GM18502 (cell line): Measurements from ENCODE around the gene PRSS56.

ENCODE experiments used
- ATAC-seq: cut with Tn5 transposase; IDR thresholded peaks from one replicate; pipeline ENCODE4 v1.9.1; 2021; ENCODE audit warnings: mild to moderate bottlenecking; ENCODE audit not compliant: unreplicated experiment, poor library complexity

Gene PRSS56

DNA sequence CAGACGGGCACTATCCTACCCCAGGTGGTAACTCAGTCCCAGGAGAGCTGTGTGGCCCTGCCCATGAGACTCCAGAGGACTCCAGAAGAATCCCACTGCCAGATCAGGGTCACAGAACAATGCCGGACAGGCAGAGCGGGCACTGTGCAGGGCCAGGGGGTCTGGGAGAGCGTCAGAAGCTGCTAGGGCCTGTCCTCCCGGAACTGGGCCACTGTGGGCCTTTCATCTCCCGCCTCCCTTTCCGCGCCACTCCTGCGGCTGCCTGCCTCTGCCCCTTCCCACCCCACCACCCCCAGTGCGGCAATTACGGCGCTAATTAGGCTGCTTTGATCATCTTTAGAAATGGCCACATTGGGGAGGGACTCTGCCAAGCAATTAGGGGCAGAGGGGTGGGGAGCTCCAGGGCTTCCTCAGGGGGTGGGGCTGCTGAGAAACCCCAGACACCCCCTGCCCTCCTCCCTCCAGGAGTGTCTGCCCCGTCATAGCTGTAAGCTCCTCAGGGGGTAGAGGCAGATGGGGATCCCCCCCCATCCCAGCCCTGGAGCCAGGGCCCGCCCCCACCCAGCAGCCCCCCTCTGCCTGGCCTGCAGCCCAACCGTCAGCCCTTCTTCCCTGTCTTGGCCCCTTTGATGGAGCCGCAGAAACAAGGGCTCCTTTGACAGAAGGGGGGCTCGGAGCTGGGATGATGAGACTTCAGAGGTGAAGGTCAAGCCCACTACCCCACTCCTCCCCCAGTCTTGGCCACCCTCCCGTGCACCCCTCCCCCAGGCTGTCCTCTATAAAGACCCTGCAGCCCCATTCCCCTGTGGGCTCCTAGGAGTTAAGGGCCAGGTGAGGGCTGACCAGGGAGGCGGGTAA lies at the start of gene PRSS56:
TSS of gene PRSS56 (plus strand) at position 808 of the 858 bp plus-strand sequence. CDS start 211 bp downstream, outside the sequence.
- ATAC-seq, result no peak

DNA sequence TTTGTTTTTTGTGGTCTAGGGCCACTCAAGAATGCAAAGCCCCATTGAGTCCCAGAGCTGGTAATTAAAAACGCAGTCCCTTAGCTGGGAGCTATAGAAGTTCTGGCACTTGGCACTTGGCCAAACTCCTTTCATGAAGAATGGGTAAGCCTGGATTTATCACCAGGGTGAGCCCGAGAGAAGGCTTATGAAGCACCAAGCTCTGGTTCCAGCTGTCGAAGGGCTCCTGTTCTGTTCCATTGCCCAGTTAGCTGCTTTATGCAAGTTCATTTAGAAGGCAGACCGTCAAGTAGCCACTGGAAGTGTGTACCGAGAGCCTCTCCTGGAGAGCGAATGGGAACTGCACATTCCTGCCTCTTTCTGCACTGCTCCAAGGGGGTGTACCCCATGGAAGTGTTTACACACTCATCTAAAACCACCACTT lies 46.7 kb upstream of the PRSS56 start:
- ATAC-seq, result no peak

DNA sequence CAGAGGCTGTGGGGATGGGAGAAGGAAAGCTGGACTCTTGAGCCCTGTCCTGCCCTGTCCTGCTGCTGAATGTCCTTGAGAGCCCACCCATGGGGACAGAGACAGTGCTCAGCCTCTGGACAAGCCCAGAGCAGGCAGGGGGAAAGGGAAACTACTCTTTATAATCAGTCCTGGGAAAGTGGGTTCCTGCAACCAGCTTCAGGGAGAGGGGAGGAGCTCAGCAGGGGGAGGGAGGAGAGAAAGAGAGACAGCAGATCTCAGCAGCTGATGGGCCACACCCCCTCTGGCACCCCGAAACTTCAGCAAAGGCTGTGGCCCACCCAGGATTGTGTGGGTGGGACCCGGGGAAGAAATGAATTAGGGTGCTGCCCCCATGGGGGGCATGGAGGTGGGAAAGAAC lies 44.1 kb upstream of the PRSS56 start:
- ATAC-seq, result no peak

DNA sequence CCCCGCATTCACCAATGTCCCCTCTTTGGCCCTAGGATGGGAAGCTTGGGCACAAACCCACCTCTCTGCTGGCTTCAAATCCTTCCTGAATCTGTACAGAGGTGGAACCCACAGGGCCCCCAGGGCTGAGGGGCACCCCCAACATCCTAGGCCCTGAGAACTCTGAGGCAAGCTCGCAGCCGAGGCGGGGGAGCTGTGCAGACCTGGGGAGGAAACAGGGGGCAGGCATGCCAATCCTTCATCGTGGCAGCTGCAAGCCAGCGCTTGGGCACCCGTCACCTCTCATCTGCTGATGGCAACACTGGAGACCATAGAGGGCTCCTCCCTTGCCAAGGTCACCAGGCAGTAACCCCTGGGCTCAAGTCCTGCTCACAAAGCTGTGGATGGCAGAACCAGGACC lies 43.4 kb upstream of the PRSS56 start:
- ATAC-seq, result no peak

DNA sequence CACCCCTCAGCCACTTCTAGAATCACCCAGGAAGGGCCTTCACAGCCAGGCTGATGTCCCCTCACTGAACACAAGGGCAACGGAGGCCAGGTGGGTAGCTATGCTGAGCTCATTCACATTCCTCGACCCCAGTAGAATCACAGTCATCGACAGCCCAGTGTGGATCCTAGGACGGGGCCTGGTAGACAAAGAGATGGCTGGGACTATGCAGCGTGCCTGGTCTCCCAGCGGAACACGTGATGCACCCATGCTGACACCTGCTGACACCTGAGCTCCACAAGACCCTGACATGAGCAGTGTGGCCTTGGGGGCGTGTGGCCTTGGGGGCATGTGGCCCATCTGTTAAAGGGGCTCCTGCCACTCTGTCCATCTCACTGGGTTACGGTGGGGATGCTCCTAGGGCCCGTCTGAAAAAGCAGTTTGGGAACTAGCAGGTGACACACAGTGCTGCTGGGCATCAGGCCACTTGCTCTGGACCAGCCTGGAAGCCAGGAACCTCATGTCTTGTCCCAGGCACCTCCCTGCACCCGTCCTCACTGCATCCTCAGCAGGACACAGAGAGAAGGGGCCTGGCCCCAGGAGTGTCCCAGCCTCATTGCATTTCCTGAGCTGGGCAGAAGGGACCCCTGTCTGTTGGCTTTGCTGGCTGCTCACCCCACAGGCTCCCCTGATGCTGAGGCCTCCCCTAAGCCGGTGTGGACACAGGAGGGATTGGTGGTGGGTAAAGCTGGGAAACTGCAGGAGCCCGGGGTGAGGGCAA lies 42.3 kb upstream of the PRSS56 start:
- ATAC-seq, result no peak

DNA sequence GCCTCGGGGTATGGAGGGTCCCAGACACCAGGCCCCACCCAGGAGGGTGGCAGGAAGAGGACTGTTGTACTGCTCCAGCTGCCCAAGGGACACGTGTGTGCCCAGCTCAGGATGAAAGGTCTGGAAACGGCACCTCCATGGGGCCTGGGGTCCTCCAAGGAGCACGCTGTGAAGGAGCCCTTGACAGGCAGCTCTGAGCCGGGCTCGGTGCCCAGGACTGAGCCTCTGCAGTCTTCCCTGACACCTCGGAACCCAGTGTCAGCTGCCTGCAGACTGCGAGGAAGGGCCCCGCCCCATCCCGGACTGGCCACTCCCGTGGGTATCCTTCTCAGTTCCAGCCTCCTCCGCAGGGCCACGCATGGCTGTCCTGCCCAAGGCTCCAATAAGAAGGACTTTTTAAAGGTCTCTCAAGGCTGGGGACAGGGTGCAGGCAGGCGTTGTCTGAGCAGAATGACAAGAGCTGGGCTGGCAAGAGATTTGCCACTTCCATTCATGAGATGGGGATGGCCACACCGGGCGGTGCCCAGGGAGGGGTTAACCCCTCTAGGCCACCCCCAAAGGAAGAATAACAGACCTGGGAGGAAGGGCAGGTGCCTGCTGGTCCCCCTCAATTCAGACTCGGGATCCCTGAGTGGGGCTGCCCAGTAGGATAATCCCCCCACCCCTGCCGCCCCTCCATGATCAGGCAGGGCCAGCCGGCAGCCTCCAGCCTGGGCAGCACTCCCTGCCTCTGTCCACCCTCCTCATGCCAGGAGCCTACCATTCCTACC lies 41.4 kb upstream of the PRSS56 start:
- no peak for ATAC-seq

DNA sequence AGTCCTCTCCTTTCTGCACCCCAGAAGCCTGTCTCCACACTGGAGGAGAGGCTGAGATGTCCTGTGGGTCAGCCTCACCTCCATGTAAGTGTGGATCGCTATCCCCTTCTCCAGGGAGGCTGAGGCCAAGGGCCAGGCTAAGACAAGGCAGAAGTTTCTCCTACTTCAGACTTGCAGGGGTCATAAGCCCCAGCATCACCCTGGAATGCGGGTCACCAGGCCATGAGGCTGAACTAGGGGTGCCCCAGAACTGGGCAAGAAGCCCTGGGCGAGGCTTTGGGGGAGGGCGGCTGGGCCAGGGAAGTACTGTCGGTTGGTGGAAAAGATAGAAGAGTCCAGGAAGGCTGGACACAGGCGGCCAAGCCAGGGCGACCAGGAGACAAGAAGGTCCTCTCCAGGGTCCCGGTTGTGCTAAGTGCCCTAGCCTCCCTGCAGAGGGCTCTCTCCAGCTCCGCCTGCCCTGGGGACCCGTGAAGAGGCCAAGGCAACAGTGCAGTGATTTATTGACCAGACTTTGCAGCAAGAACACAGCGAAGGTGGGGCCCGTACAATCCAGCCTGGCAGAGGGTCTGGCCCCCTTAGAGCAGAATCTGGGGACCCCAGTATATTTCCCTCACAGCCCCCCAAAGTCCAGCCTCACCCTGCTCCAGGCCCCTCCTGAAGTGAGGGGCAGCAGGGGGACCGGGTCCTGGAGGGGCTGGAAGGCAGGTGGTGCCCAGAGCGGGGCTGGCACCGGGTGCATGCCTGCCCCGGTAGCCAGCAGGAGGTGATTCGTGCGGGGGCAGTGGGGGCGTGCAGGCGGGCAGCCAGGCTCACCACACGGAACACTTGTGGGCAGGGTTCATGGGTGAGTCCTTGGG lies 40.6 kb upstream of the PRSS56 start:
- ATAC-seq, result no peak

DNA sequence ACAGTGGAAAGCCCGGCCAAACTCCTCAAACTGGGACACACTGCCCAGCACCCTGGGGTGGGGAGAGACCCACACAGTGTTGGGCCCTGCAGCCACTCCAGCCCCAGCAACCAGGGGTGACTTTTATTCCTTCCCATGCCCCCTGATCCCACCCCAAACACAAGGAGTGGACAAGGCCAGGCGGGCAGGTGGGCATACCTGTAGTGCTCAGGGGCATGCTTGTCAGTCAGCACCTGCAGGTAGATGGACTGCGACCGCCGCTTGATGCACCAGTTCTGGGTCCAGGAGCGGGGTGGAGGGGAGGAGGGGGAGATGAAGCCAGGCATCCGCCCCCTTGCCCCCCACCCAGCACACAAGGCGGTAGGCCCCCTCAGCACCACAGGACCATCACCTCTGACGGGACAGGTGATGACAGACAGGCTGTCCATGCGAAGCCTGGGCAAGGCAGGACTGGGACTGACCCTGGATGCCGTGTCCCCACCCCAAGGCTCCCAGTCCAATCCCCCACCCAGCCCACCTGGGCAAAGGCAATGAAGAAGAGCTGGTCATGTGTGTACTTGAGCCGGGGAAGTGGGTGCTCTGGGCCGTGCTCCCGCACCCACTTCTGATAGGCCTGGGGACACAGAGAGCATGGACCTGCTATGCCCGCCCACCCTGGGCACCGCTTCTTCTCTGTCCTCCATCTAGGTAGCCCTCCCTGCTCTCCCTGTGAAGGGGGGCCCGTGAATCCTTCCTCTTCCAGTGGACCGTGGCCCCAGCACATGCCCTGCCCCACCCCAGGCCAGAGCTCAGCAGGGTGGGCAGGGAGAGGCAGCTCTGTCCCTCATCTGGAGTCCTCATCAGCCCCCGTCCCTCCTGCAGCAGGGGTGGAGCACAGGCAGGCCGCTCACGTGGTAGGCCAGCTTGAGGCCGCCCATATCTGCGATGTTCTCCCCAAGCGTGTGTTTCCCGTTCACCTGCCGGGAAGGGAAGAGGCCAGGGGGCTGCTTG lies 39.7 kb upstream of the PRSS56 start:
- ATAC-seq, result no peak

DNA sequence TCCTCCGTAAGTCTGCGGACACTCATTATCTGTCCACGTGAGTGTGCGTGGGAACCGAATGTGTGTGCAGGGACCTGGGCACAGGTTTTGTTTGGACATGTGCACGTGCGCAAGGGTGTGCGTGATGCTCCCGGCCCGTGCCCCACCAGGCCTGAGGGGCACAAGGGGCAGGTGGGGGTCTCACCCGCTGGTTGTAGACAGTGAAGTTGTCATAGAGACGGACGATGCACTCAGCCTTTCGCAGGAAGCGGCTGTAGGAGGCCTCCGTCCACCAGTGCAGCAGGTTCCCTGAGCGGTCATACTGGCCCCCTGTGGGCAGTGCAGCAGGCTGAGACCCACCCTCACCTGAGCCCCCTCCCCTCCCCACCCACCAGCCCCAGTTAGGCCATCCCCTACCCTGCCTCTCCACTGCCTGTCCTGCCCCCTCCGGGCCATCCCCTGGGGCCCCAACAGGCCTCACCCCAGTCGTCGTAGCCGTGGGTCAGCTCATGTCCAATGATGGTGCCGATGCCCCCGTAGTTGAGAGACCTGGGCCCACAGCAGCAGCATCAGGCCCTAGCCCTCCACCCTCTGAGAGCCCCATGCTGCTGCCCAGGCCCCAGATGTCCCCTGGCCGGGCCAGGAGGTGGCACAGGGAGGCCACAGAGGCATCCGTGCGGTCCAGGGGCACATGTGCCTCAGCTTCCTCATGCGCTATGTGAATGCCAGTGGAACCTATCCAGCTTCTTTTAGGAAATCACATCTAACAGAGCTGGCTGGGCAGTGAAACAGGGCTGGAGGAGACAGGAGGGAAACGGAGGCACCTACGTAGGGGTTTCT lies 38.7 kb upstream of the PRSS56 start:
- ATAC-seq, result no peak

DNA sequence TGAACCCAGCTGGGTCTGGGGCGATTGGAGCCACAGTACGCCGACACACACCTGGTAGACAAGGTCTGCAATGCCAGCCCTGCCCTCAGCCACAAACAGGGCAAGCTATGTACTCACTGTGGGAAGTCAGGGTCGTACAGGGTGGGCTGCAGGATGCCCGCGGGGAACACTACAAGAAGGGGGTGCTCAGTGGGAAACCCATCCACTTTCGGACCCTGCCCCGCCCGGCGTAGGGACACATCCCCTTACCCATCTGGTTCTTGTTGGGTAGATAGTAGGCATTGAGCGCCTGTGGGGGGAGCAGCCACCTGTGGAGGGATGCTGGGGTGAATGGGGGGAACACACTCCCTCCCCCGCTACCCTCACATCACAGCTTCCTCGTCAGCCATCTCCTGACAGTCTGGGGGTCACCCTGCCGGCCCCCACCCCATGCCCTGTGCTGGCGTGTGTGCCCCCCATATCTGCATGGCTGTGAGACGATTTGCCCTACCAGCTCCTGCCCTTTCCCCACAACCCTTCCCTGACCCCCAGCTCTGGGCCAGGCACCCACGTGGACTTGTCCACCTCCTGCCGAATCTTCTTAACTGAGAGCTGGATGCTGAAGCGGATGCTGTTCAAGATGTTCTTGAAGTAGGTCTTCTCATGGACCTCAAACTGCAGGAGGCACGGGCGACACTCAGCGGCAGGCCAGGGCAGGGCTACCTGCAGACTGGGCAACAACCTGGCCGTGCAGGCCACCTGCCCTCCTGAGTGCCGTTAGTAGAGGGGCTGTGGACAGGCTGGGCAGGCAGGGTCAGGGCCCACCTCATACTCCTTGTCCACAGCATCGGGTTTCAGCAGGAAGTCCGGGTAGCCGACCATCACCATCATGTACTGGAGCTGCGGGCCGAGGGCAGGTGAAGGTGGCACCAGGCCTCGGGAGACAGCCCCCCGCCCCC lies 37.6 kb upstream of the PRSS56 start:
- ATAC-seq, result no peak

DNA sequence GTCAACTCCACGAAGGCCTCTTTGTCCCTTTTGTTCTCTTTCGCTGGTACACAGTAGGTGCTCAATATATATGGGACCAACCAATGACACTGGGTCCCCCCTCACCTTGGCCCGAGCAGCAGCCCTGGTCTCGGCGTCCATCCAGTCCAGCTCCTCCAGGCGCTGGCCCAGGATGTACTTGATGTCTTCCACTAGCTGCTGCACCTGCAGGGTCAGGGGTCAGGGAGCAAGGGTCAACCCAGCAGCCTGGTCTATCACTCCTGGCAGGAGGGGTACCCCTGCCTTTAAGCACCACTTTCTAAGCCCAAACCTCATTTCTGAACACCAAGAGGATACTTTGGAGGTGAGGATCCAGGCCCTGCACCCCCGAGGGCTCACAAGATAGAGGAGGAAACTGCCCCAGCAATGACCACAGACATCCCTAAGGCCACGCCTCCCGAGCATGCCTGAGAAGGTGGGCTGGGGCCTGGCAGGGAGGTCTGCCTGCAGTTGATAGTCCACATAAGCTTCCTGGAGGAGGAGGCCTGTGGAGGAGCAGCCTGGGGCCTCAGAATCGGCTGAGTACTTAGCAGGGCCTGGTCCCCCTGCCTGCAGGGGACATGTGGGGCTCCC lies 36.8 kb upstream of the PRSS56 start:
- no peak for ATAC-seq

DNA sequence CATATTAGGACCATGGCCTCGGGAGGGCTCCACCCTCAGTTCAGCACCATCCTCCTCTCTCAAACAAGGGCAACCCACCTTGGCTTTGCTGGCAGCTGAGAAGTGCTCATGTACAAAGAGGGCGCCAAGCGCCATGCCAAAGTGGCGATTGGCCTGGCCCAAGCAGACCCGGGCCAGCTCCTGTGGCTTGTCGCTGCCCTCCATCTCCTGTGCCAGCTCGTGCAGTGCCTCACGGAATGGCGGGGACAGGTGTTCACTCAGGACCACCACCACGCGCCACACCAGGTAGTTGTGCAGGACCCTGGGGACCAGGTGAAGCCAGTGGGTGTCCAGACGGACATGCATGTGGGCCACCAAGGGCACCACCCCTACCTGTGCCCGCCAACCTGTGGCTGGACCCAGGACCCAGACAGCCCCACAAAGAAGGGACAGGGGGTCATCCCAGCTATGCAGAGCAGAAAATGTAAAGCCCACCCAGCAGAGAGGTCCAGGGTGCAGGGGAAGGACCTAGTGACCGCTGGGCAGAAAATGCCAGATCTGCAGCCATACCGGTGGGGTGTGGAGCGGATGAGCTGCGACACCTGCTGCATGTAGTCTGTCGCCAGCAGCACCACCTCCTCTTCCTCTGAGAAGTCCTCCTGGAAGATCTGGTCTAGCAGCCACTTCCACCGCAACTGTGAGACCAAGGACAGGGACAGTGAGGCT lies 36.1 kb upstream of the PRSS56 start:
- no peak for ATAC-seq

DNA sequence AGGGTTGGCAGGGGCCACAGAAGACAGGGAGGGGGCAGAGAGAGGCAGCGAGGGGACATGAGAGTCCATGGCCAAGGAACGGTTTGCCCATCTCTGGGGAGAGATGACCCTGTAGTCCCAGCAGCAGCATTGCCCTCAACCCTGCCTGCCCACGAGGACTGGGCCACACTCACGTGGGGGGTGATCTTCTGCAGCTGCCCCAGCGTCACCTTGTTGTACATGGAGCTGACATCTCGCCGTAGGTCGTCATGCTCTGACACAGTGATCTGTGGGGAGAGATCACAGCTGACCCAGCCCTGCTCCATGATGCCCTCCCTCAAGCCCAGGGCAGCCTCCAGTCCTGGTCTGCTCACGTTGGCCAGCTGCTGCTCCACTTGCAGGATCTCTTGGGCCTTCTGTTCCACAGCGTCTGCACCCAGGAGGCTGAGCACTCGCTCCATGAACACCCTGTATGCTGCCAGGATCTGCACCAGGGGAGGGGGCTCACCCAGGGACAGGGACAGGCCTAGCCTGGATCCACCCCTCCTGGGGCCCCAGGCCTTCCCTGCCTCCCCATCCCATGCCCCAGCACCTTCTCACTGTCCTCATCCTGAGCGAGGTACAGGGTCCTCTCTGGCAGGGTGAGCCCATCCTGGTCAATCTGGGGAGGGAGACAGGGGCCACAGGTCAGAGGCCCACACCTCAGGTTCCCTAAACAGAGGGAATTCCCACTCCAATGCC lies 35.4 kb upstream of the PRSS56 start:
- no peak for ATAC-seq

DNA sequence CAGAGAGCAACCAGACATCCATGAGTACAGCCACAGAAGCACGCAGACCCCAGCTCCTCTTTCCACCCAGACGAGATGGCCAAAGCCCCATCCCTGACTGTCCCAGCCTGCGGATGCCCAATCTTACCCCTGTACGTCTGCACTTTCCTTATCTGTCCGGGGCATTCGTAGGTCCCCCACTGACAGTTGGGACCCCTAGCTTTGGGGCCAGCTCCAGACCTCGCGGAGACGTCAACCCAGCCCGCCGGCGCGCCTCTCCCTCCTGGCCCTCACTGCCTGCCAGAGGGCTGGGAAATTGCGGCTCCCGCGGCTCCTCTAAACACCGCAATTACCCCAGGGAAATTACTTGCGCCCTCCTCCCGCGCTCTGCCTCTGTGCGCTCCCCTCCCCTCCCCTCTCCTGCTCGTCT lies 34.8 kb upstream of the PRSS56 start:
- ATAC-seq, result no peak
